Gastrocnemius medialis (tissue), 4 donors: ENCODE results near the gene EIF3F.

ENCODE experiments used
- CTCF ChIP-seq, 5 experiments: fragments of 450-650 bp in 3 of 5; fragments of 200-600 bp in 2 of 5; sonication (generic) in 2 of 5; IDR thresholded peaks in 4 of 5; conservative IDR thresholded peaks in 1 of 5; 1 replicate in 4 of 5; 2 replicates in 1 of 5; pipeline ENCODE4 v1.5.1; 2016 to 2019; ENCODE audit warnings: antibody characterized with exemption in 5 of 5, mild to moderate bottlenecking in 3 of 5, moderate library complexity in 3 of 5
- POLR2A ChIP-seq, 2 donors: fragments of 450-650 bp; IDR thresholded peaks; one replicate each; pipeline ENCODE4 v1.6.1; 2017; ENCODE audit warnings: antibody characterized with exemption in 2 of 2, mild to moderate bottlenecking in 2 of 2, moderate library complexity in 2 of 2

- TF ChIP-seq CTCF (IDR thresholded peaks at IDR 0.05 in 4 of 5, conservative IDR thresholded peaks at IDR 0.05 in 1 of 5) (no peak), POLR2A (IDR thresholded peaks at IDR 0.05) (no peak)
Measured at GRCh38 chr11:8036986-8037385, 49.8 kb downstream of the EIF3F start.
